ENCODE measurements around the gene GAS2L1.

GRCh38 chr22:29260031-29260560 lies 46.4 kb upstream of the GAS2L1 start:
- TF ChIP-seq EP300 (conservative IDR thresholded peaks at IDR 0.05; ENCODE audit: poor library complexity, severe bottlenecking), result no peak
- TF ChIP-seq REST (IDR thresholded peaks at IDR 0.05; ENCODE audit: borderline replicate concordance), result no peak
- no peak for TF ChIP-seq CTCF (IDR thresholded peaks at IDR 0.05; ENCODE audit: poor library complexity, severe bottlenecking)
- TF ChIP-seq RAD21 (conservative IDR thresholded peaks at IDR 0.05), result no peak
- no peak for TF ChIP-seq POLR2AphosphoS5 (IDR thresholded peaks at IDR 0.05)
- no peak for TF ChIP-seq SMC3 (conservative IDR thresholded peaks at IDR 0.05; ENCODE audit: poor library complexity)
- TF ChIP-seq EZH2 (IDR thresholded peaks at IDR 0.05; ENCODE audit: borderline replicate concordance, insufficient read depth, low read length, poor library complexity, severe bottlenecking), result no peak
